Glomerular visceral epithelial cell (primary cell): Measurements from ENCODE around the gene TBX6.
"Not testable (repeated sequence)": the region's sequence is repeated elsewhere in the genome, so short reads cannot be mapped to it uniquely, and the experiment has no call there.

Experiments
- DNase-seq: peaks from one replicate; pipeline ENCODE4 v3.0.0-alpha.2; 2016; ENCODE audit errors: extremely low spot score

Gene TBX6

DNA sequence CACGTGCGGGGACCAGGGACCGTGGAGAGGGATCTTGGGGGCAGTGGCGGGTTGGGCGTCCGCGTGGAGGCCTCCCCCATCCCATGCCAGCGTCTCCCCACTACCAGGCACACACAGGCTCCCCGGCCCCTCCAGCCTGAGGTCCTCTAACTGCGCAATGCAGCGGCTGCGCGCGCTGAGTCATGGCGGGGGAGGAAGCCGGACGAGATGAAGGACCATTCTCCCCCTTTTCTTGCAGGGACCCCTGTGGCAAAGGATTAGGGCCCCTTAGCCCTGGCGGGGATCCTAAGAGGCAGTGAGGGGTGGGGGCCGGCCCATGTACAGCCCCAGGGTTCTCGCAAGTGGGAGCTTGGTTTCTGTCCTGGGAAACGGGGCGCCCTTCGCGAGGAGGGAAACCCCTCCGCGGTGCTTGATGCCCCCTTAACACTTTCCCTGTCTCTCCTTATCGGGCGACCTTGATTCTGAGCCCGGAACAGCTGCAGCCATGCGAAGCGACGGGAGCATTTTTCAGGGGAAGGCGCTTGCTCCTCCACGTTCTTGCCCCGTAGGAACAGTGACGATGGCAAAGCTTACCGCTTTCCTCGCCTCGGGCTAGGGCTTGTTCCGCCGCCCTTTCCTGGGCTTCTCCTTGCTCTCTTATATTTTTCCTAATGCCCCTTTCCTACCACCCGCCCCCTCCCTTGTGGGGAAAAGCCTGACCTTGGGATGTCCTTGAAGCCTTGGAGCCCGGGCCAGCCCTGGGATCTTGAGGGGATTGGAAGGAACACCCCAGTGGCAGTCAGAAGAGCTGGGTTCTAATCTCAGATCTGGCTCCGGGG is 25.6 kb downstream of the TBX6 start:
- DNase-seq = no peak

DNA sequence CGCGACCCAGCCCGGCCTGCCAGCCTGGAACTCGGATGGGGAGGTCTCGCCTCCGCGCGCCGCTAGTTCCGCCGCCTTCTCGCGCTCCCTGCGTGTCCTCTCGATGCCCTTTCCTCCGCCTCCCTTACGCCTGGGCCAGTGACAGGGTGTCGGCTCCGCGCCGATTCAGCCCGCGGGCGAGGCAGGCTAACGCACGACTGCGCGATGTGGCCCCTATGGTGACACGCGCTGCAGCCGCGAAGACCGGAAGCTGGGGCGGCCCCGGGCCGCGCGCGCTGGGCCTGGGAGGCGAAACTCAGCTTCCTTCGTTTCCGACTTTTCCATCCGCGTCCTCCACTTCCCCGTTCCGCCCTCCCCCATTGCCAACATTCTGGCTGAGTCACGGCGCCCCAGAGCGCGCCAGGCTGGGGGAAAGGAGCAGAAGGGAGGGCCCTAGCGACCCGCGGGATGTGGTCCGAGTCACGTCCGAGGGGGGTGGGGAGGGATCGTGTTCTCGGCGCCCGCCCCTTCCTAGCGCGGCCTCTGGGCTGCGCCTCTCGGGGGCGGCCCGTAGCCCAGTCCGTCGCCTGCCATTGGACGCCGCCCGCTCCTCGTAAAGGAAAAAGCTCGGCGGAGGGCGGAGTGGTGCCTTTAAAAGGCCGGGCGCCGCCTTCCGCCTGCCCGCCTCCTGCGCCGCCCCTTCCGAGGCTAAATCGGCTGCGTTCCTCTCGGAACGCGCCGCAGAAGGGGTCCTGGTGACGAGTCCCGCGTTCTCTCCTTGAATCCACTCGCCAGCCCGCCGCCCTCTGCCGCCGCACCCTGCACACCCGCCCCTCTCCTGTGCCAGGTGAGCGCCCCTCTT is 26.4 kb downstream of the TBX6 start, which contains the start of gene ALDOA:
ALDOA (plus strand) TSS at position 659 of the 841 bp plus-strand sequence. CDS start 1,138 bp downstream, outside the sequence.
- peak; percentile 99 for DNase-seq

DNA sequence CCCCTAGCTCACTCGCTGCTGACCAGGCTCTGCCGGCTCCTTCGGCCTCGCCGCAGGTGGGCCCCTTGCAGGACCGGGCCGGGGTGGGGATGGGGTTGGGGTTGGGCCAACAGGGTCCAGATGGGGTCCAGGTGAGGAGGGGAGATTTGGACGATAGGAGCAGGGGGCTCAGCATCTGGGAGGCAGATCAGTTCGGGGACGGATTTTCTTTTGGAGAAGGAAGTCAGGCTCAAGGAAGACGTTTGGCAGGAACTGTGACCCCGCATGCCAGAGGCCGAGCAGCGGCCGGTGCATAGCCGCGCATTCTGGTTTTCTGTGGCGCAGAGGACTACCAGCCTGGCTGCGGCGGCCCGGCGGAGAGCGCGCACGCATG is 27.0 kb downstream of the TBX6 start:
- DNase-seq = no peak

DNA sequence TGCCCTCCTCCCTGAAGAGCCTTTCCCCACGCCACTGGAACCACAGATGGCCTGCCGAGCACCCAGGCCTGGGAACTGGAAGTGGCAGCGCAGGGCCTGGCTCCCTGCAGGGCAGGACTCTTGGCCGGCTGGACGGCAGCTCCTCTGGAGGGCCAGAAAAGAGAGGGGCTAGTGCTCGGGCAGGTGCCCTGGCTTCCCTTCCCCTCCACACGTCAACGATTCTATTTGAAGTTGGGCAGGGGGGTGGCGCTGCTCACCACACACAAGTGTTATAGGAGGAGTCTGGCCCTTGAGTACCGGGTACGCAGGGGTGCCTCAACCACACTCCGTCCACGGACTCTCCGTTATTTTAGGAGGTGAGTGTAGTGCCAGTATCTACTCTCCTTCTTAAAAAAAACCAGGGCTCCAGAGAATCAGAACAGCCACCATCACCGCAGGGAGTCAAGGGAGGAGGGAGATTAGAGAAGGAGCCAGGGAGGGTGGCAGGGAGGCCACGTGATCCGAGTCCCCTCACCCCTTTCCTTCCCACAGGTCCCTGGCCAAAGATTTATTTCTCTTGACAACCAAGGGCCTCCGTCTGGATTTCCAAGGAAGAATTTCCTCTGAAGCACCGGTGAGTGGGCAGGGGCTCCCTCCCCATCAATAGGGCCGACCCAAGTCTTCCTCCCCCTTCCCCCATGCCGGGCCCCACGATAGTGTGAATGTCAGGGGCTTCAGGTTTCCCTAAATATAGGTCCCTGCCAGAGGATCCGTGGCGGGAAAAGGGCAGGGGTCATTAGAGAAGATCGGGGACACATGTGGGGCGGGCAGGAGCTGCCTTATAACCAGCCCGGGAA is 27.6 kb downstream of the TBX6 start:
- peak; percentile 47 for DNase-seq

DNA sequence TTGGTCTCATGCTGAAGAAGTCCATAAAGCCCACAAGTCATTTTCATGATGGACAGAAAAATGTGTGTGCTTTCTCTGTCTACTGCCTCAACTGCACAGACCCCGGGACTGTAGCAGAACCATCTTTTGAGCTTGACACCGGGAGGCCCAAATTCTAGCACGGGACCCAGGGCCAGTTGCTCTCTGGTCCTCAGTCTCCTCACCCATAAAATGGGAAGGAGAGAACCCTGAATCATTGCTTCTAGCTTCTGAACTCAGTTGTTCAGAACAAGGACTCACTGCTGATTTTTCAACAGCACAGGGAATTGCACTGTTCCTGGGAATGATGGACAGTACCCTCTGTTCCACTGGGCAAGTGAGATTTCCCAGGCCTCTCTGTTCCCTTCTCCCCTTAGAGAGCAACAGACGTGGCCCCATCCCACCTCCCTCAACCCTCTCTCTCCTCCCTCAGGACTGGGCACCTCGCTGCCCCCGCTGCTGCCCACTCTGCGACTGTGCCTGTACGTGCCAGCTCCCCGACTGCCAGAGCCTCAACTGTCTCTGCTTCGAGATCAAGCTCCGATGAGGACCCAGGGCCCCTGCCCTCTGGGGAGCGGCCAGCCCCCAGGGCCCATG is 28.3 kb downstream of the TBX6 start:
- DNase-seq = no peak

DNA sequence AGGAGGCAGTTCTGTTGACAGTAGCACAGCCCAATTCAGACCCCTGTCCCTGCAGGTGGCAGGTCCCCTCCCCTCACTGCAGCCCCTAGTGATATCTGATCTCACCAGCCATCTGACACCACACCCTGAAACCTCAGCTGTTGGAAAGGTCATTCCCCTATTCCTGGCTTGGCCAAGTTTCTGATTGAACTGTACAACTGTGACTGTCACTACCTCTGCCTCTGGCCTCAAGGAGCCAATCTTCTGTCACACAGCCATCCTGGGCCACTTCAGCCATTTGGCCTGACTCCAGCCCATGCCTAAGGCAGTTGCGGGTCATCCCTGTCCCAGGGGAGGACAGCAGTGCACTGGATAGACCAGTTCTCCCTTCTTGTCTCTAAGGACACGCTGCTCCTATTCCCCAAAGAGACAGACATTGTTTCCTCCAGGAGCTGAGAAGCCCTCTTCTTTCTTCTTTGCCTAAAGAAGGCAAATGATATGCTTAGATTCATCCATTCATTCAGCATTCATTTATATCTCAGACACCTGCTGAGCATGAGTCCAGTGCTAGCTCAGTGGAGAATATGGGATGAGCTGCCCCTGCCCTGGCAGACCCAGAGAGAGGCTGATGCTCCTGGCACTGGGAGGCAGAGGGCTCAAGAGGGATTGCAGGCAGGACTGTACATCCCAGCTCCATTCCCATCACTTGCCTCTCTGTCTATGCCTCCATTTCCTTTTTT is 30.7 kb downstream of the TBX6 start:
- no peak for DNase-seq

DNA sequence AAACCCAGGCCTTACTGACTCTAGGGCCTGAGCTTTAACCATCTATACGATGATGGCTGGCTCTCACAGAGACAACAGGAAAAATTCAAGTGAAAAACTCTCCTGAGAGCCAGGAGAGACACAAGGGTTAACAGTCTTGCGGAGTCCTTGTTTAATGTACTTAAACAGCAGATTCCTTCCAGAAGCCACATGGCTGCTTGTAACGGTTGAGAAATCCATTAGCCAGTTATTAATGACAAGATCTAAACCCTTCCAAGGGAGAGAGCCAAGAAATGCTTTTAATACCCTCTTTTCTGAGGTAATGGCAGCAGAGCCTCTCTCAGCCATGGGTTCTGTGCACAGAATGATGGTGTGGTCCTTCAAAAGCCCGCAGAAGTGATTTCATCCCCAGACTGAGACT is 31.4 kb downstream of the TBX6 start:
- DNase-seq = no peak

DNA sequence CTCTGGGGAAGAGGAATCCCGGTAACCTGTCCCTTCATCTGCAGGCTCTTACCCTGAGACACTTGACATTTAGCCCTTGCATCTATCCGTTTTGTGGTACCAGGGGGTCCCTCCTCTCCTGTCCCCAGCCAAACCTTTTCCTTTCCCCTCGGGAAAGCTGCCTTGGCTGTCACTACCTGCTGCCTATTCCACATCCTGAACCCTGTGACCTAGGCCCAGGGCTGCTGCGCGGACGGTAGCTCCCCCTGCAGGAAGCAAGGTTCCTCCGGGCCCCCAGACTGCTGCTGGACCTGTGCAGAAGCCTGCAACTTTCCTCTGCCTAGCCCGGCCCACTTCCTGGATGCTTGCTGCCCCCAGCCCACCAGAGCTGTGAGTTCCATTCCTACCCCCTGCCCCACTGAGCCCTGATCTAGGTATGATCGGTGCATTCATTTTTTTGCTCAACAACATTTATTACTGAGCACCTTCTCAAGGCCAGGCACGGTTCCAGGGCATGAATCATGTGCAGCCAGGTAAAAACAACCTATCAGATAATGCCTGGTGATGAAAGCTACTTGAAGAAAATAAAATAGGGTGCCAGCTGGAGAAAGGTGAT is 36.7 kb downstream of the TBX6 start:
- no peak for DNase-seq

DNA sequence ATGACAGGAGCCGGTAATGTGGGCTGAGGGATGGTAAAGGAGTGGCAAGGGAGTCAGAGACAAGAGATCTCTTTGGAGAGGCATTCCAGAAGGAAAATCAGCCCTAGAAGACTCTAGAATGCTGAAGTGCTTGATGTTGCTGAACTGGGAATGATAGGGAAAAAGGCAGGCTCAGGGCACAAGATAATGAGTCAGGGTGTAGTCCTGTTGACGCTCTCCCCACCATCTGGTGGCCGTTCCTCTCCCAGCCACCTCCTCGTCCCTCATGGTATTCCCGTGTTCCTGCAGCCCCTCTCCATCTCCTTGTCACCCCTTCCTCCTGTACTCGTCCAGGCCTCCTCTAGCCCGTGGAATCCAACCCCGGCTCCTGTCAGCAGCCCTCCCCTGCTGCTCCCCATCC is 37.3 kb downstream of the TBX6 start:
- DNase-seq = no peak

DNA sequence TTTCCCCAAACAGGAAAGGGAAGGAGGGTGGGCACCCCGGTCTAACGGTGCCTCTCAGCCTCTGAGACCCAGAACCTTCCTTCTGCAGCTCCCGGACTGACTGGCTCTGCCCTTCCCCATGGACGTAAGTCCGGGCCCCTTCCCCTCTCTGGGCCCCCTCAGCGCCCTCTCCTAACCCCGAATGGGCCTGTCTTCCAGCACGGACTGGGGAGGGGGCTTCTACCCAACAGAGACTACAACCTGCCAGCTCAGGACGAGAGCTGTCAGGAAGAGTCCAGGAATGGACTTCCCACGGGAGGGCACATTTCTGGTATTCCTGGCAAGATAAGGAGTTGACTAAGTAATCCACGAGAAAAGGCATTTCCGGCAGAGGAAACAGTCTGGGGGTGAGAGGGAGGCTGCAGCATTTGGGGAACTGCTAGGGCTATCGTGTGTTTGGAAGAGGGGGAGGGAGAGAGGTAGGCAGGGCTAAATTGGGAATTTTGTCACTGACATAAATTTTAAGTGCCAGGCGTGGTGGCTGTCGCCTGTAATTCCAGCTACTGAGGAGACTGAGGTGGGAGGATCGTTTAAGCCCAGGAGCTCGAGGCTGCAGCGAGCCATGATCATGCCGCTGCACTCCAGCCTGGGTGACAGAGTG is 38.2 kb downstream of the TBX6 start:
- no peak for DNase-seq

DNA sequence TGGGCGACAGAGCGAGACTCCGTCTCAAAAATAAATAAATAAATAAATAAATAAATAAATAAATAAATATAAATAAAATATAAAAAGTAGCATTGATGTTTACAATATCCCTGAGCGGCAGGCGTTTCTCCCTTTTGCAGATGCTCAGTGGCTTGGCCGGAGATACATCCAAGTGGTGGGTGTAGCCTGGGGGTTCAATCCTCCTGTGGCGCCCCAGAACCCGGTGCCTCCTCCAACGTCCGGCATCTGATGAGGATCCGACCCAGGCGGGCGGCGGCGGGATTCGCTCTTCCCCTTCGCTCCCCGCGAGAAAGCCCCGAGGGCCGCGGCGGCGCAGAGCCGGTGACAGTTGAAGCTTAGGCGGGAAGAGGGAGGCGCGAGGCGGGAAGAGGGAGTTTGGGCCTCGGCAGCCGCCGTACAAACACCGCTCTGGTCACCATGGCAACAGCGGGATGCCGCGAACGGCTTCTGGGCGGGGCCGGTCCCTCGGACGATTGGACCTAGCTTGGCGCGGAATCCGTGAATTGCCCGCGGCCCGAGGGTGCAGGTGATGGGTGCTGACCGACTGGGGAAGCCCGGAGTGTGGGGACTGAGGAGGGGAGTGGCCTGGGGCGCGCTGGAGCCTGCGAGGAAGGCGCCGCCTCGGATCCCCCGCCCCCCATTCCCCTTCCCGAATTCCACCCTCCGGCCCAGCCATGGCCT is 38.9 kb downstream of the TBX6 start:
- DNase-seq = peak; percentile 92

DNA sequence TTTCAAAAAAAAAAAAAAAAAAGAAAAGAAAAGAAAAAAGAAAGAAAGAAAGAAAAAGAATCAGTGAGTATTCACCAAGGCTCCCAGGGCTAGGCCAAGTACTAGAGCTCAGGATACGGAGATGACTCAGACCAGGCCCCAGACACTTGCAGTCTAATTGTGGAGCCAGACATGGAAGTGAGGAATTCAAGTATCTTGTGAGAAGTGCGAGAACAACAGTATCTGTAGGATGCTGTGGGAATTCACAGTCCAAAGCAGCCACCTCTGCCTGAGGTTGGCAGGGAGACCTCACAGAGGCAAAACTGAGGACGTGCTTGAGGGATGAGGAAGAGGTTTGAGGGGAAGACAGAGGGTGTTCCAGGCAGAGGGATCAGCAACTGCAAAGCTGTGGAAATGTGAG is 40.2 kb downstream of the TBX6 start:
- DNase-seq = peak; percentile 62

DNA sequence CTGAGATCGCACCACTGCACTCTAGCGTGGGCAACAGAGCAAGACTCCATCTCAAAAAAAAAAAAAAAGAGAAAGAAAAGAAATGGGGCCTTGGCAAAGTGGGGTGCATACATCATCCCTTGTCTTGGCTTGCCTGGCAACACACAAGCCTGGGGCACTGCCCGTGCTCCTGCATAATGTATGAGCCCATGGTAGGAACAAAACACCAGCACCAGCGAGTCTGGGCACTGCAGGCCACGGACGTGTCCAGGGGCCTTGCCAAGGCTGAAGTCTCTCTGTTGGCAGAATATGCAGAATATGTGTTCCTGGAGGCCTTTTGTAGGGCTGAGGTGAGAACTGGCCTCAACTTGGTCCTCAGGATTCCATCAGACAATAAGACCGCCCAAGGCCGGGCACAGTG is 41.9 kb downstream of the TBX6 start:
- DNase-seq = no peak

DNA sequence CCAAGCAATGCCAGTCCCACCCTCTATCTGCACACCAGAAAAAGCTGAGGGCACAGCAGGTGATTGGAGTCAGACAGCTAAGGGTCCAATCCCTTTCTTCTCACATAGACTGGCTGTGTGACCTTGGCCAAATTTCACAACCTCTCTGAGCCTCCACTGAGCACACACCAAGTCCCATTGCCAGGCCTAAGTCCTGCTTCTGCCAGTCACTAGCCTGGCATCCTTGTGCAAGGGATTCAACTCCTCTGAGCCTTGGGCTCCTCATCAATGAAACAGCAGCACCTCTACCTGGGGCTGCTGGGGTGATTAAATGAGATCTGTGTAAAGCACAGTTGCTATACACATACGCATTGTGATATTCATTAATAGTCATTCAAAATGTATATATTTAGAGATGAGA is 45.1 kb downstream of the TBX6 start:
- no peak for DNase-seq

DNA sequence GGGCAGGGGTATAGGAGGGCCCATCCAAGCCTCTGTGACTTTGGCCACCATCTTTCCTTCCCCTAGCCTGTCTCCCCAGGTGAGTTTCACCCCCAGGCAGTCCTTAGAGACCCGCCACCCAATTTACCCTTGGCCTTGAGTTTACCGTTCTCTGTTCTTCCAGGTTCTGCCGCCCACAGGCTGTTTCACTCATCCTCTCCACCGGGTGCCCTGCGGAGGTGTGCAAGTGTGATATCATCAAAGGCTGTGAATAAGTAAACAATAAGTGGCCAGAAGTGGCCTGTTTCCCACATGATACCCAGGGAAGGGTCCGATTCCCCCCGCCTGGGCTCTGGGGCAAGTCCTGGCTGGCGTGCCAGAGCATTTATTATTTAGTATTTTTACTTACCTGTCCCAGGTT is 45.5 kb downstream of the TBX6 start:
- no peak for DNase-seq

DNA sequence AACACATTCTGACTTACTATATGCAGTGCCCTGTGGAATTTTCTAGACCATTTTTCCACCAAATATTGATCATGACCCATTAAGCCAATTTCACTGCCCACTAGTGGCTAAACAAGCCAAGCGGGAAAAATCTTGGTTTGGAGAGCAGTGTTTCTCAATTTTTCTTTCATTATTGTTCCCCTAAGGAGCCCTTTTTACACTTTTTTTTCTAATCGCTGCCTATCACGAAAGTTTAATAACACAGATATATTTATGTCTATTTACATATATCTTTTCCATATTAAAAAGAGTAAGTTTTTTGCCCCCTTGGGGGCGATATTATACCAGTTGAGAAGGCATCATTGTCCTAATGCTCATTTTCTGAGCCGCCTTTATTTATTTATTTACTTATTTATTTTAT is 49.9 kb downstream of the TBX6 start:
- no peak for DNase-seq

DNA sequence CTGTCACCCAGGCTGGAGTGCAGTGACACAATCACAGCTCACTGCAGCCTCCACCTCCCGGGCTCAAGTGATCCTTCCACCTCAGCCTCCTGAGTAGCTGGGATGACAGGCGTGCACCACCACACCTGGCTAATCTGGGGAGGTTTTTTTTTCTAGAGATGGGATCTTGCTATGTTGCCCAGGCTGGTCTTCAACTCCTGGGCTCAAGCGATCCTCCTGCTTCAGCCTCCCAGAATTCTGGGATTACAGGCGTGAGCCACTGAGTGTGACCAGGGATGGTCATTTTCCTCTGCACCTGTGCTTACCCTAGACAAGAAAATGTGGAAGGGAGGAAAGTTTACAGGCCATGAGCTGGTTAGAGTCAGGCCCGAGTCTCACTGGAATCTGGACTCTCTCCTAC is 51.0 kb downstream of the TBX6 start:
- DNase-seq = not testable (repeated sequence)

DNA sequence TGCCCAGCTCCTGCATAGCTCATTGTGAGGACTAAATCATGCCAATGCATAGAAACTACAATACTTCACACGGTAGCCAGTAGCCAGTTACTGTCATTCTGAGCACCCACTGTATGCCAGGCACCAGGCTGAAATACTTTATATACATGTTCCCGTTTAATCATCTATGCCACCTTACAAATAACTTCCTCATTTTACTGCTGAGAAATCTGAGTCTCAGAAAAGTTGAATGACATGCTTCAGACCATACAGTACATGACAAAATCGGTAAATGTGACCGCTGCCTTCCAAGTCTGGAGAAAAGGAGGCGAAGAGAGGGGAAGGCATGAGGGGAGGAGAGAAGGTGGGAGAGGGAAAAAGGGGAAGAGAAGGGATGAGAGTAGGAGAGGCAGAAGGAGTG is 51.5 kb downstream of the TBX6 start:
- no peak for DNase-seq
